ENCODE results near the gene RTN3.

Gene RTN3

DNA sequence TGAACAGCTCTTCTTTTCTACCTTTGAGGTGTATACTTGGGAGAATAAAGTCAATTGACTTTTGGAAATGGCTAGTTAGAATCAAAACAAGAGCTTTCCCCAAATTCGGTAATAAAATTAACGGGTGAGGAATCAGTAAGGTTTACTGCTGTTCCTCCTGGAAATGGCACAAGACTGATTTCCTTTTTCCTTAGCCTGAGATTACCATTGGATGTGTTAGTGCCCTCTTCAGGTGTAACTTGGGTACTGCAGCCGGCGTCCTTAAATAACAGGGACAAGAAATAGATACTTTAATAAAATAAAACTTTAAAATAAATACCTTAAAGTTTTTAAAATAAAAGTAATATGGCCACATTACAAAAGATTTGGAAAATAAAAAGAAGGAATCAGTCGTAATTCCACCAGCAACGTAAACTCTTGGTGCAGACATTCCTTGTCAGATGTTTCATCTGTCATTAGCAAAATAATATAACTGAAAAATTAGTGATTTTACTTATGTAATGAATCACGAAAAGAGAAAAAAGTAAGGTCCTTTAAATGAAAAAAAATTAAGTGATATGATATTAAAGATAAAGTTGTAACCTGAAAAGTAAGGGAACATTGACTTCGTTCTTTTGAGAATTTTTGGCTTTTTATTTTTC is 57.5 kb downstream of the RTN3 start:
- peak; percentile 65 for DNase-seq

GRCh38 chr11:63745304-63746170 is 64.2 kb downstream of the RTN3 start:
- DNase-seq: no peak

GRCh38 chr11:63747011-63747410 is 65.7 kb downstream of the RTN3 start:
- no peak for DNase-seq

DNA sequence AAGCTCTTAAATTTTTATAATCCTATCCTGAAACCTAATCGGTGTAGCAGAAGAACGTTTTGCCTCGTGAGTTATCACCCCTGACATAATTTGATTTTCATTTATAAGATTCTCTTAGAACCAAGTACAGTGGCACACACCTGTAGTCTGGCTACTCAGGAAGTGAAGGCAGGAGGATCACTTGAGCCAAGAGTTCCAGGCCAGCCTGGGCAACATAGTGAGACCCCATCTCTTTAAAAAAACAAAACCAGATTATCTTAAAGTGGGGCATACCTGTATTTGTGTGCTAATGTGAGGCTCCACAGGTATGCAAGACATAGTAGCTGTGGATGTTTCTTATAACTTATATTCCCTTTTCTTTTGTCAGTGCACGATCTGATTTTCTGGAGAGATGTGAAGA is 68.3 kb downstream of the RTN3 start:
- no peak for DNase-seq

DNA sequence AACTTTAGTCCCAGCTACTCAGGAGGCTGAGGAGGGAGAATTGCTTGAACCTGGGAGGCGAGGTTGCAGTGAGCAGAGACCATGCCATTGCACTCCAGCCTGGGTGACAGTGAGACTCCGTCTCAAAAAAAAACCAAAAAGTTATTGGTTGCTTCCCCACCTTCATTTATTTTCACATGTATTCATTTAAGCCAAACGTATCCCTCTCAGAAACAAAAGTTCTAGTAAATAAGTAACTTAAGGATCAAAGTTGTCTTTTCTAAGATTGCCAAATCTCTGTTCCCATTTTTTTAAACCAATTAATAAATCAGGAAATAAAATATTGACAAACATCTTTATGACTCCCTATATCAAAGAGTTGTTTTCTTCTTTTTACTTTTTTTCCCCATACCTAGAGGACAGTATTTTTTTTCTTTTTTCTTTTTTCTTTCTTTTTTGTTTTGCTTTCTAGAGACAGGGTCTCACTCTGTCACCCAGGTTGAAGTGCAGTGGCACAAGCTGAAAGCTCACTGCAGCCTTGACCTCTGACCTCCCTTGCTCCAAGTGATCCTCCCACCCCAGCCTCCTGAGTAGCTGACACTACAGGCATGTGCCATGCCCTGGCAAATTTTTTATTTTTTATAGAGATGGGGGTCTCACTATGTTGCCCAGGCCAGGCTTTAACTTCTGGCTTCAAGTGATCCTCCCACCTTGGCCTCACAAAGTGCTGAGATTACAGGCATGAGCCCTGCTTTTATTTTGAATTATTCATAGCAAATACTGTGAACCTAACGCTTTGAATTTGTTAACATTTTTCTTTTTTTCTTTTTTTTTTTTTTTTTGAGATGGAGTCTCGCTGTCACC is 75.8 kb downstream of the RTN3 start:
- no peak for DNase-seq

GRCh38 chr11:63760487-63761079 is 79.3 kb downstream of the RTN3 start:
- no peak for DNase-seq

DNA sequence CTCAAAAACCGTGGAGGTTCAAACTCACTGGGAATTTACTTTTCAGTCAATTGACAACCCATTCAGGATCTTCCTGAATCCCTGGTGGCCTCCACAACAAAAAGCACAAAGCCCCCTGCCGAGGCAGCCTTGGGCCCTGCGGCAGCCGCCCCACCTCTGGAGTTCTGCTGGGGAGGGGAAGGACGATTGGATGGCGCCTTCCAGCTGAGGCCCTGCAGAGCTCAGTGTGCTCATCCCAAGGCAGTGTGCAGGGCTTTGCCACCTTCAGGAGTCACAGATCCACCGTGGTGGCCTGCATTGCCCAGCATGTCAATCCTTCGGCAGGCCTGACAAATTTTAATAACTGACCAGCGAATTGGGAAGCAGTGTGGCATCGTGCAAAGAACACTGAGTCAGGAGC is 79.9 kb downstream of the RTN3 start:
- DNase-seq: no peak

GRCh38 chr11:63761931-63762653 is 80.8 kb downstream of the RTN3 start:
- no peak for DNase-seq

DNA sequence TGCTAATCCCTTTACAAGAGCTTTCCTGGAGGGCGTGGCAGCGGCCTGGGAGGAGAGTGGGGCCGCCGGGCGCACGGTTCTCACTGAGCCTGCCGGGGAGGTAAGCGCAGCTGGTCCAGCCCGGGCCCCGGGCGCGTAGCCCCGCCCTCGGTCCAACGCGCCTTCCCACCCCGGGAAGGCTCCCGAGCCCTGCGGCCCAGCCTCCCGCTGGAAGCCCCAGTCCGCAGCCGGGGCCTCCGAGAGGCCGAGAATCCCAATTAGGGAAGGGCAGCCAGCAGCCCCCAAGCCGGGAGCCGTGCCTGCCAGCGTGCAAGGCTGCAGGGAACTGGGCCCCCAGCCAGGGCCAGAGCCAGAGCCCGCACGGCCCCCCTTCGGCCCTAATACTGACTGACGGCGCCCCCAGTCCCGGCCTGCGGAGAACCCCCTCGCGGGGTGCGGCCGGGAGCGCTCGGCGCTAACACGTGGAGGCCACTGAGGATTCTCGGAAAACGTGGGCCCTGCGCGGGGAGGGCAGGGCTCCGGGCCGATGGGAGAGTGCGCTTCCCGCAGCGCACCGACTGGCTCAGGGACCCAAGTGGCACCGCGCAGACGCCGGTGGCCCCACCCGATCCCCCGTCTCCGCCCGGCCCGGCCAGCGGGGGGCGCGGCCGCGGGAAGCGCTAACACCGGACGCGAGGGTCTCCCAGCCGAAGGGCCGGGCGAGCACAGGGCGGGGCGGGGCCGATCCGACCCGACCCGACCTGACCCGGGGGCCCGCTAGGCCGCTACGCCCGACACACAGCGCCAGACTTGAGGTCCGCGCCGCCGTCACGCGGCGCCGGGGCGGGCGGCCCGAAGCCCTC is 81.6 kb downstream of the RTN3 start:
- DNase-seq: no peak

GRCh38 chr11:63763496-63764339 is 82.4 kb downstream of the RTN3 start:
- DNase-seq: no peak

DNA sequence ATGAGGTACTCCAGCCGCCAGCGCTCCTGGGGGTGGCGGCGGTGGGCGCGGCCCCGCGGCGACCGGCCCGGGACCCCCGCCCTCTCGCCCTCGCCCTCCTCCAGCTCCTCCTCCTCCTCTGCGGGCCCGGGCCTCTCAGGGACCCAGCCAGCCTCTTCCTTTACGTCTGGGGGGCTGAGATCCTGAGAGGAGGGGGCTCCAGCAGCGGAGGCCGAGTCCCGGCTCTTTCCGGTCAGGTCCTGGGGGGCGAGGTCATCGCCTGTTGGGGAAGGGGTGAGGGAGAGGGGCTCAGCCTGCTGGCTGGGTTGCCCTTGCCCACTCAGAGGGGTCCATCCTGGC is 83.0 kb downstream of the RTN3 start:
- no peak for DNase-seq

- DNase-seq: no peak
Observed at GRCh38 chr11:63764679-63765647, 83.7 kb downstream of the RTN3 start.

- DNase-seq: no peak
Observed at GRCh38 chr11:63765688-63766241, 84.5 kb downstream of the RTN3 start.

GRCh38 chr11:63766531-63767235 is 85.4 kb downstream of the RTN3 start:
- DNase-seq: no peak

DNA sequence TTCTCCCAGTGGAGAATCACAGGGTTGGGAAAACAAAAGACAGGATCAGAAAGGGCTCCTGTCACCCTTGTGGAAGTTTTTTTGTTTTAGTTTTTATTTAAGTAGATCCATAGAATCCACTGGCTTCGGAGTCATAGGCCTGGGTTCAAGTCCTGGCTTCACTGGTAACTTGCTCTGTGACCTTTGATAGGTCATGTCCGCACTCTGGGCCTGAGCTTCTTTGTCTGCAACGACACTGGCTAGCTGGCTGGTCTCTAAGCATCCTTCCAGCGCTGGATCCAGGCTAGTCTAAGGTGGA is 85.9 kb downstream of the RTN3 start:
- no peak for DNase-seq

DNA sequence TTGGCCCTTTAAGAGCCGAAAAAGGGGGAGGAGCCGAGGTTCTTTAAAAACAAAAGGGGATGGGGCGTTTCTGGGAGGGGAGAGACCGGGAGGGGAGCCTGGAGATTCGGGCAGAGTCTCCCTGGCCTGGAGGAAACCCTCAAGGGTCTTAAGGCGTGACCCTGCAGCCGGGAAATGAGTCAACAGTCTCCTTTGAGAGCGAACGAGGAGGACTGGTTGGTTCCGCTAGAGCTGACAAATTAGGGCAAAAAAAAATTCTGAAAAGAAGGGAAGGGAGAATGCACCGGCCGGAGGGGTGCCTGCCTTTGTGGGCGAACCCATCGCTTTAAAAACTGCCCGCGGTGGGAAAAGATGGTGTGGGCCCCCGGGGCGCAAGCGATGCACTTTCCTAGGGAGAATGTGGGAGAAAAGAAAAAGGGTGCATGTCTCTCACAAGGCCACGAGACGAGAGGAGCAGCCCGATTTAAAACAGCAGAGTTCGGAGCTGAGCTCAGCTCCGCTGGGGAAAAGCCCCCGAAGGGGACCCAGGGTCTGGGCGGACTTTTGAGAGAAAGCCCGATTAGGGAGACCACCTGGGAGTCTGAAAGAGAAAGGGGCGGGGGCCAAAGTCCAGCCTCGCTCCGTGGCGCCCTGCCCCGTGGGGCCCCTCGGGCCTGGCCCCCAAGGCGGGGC is 86.4 kb downstream of the RTN3 start:
- DNase-seq: peak; percentile 25

DNA sequence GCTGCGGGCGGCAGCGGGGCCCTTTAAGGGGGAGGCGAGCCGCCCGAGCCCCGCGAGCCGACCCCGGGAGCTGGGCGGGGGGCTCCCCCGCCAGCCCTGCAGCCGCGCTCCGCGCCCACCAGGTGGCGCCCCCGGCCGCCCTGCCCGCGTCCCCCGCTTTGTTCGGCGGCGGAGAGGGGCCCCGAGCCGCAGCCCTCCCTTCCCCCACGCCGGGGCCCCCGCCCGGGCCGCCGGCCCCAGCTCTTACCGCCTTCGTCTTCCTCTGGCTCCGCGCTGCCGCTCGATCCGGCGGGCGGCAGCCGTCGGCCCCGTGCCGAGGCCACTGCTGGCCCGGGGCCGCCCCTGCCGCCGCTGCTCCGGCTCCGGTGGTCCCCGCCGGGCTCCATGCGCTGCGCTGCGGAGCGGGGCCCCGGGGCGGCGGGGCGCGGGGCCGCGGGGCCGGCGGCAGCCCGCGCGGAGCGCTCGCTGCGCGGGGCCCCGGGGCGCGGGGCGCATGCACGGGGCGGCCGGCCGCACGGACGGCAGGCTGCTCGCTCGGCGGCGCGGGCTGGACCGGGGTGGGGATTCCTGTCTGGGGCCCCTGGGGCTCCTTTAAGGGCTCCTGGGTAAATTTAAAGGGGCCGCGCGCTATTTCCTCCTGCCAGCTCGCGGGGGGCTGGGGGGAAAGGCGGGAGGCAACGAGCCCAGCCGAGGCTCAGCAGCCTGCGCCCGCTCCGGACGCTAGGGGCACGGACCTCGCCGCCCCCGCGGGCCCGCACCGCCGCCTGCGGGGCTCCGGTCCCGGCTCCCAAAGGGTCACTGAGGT is 87.1 kb downstream of the RTN3 start, which contains the start of gene ZFTA:
Gene ZFTA (minus strand): TSS at position 539 of the 805 bp plus-strand sequence. CDS start 153 bp downstream, at position 386.
- peak; percentile 26 for DNase-seq
